ENCODE results near the gene APLP2.
"Not testable (repeated sequence)": the region's sequence is repeated elsewhere in the genome, so short reads cannot be mapped to it uniquely, and the experiment has no call there.

Gene APLP2

DNA sequence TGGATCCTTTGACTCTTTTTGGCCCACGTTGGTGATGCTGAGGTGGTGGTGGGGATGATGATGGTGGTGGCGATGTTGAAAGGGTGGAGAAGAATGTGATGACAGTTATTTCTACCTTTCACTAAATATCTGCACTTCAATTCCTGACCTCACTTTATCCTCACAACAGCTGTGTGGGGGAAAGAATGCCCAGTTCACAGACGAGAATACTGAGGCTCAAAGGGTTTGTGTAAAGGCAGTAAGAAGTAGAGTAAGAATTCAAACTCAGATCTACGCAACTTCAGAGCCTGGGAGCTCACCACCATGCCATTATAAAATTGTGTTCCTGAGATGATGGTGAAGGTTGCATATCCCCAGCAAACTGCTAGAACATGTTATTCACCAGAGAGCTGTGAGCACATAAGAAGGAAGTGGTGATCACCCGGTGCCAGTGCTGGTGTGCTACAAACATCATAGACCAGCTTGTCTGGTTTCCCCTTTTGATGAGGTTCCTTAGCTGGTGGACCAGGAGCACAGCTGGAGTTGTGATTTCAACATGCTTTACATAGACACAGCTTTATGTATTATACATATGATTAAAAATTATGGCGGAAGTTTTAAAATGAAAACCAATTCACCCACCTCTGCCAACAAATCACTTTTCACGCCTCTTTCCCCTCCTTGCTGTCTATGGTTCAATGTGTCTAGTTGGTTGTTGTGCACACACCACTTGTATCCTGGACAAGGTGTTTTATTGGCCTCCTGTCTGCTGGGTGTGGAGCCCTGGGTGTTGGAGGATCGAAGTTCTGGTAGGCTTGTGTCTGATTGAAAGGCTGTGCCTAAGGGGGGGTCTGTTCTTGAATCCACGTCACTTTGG, 96.1 kb downstream of the APLP2 start:
- TF ChIP-seq, protein P1, sequence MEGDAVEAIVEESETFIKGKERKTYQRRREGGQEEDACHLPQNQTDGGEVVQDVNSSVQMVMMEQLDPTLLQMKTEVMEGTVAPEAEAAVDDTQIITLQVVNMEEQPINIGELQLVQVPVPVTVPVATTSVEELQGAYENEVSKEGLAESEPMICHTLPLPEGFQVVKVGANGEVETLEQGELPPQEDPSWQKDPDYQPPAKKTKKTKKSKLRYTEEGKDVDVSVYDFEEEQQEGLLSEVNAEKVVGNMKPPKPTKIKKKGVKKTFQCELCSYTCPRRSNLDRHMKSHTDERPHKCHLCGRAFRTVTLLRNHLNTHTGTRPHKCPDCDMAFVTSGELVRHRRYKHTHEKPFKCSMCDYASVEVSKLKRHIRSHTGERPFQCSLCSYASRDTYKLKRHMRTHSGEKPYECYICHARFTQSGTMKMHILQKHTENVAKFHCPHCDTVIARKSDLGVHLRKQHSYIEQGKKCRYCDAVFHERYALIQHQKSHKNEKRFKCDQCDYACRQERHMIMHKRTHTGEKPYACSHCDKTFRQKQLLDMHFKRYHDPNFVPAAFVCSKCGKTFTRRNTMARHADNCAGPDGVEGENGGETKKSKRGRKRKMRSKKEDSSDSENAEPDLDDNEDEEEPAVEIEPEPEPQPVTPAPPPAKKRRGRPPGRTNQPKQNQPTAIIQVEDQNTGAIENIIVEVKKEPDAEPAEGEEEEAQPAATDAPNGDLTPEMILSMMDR (IDR thresholded peaks at IDR 0.05; ENCODE audit: borderline replicate concordance, control extremely low read depth, extremely low read depth, insufficient read depth, missing control alignments), result no peak
- no peak for DNase-seq (ENCODE audit: low spot score)
- in situ Hi-C loops (cut with MboI; ENCODE audit: low sequenced_read_pairs, unreplicated experiment), result no loop called here

DNA sequence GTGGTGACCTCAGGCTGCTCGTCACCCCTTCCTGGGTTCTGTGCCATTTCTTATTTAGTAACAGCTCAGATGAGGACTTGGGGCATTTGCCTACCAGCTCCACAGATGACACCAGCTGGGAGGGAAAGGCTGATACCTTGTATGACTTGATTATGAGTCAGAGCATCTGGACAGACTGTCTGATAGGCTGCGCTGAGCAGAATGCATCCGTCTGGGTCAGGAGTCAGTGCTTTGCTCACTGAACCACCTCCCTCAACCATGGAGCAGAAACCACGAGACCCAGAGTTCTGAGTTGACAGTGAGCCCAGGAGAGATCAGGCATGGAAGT, 96.7 kb downstream of the APLP2 start:
- DNase-seq (ENCODE audit: low spot score), result no peak
- in situ Hi-C loops (cut with MboI; ENCODE audit: low sequenced_read_pairs, unreplicated experiment), result no loop called here

DNA sequence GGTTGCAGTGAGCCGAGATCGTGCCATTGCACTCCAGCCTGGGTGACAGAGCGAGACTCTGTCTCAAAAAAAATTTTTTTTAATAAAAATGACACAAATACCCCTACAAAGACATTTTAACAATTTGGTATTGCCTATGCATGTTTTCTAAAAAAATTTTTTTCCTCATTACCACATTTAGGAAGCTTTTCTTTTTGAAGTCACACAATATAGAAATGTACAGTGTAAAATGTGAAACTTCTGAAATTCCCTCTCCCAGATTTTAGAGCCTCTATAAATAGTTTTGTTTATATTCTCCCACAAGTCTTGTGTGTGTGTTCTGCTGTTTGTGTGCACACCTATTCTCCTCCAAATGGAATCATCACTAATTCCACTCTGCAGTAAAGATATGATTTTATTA, 97.5 kb downstream of the APLP2 start:
- TF ChIP-seq, protein P1 (IDR thresholded peaks at IDR 0.05; ENCODE audit: borderline replicate concordance, control extremely low read depth, extremely low read depth, insufficient read depth, missing control alignments), result no peak
- in situ Hi-C loops (cut with MboI; ENCODE audit: low sequenced_read_pairs, unreplicated experiment), result no loop called here
- no peak for DNase-seq (ENCODE audit: low spot score)

More for the DNA sequence above, 96.7 kb downstream of the APLP2 start:
- TF ChIP-seq, protein P1 (IDR thresholded peaks at IDR 0.05; ENCODE audit: borderline replicate concordance, control extremely low read depth, extremely low read depth, insufficient read depth, missing control alignments), result no peak

DNA sequence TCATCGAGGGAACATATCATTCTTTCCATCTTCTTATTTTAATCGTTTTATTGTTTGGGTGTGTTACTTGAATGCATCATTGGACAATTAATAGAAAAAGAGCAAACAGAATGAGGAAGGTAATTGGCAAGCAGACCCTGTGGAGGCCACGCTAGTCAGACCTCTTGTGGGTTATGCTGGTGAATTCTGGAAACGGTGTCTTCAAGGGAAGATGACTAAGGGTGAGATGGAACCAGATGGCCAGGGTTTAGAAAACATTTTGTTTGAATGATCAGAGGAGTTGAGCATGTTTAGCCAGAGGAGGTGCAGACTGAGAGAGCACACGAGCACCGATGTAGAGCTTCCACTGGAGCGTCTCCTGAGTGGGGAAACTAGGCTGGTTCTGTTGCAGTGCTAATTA, 98.4 kb downstream of the APLP2 start:
- TF ChIP-seq, protein P1 (IDR thresholded peaks at IDR 0.05; ENCODE audit: borderline replicate concordance, control extremely low read depth, extremely low read depth, insufficient read depth, missing control alignments), result no peak
- in situ Hi-C loops (cut with MboI; ENCODE audit: low sequenced_read_pairs, unreplicated experiment), result no loop called here
- no peak for DNase-seq (ENCODE audit: low spot score)

DNA sequence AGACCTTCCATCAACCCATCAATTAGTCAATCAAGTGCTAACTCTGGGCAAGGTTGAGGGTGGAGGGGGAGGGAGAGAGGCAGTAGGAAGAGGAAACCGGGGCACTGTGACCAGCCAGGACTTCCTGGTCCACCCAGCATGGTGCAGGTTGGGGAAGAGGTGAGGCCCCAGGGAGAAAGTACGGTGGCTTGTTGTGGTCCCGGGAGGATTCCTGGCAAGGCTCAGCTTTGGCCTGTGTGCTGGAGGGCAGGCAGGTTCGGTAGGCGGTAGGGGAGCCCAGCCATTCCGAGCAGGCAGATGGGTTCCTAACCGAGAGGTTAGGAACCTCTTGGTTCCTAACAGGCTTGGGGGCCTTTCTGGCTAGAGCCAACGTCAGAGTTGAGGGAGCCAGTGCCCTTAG, 100.7 kb downstream of the APLP2 start:
- in situ Hi-C loops (cut with MboI; ENCODE audit: low sequenced_read_pairs, unreplicated experiment), result no loop called here
- TF ChIP-seq, protein P1 (IDR thresholded peaks at IDR 0.05; ENCODE audit: borderline replicate concordance, control extremely low read depth, extremely low read depth, insufficient read depth, missing control alignments), result no peak
- DNase-seq (ENCODE audit: low spot score), result no peak

DNA sequence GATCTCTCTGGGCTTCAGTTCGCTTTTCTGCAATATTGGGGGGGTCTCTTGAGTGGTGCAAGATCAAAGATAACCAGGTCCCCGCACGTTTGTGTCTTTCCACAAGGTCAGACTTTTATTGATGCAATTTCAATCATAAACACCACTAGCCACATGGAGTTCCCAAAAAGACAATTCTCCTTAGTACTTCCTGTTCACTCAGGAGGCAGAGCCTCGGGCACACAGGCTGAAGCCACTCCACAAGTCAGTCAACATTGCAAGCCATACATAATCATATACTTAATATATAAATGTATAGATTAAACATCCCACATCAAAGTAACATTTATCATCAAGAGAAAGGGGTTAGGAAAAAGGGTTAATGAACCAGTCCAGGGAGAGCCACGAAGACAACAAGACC, 101.8 kb downstream of the APLP2 start:
- no peak for DNase-seq (ENCODE audit: low spot score)
- TF ChIP-seq, protein P1 (IDR thresholded peaks at IDR 0.05; ENCODE audit: borderline replicate concordance, control extremely low read depth, extremely low read depth, insufficient read depth, missing control alignments), result no peak
- in situ Hi-C loops (cut with MboI; ENCODE audit: low sequenced_read_pairs, unreplicated experiment), result no loop called here

DNA sequence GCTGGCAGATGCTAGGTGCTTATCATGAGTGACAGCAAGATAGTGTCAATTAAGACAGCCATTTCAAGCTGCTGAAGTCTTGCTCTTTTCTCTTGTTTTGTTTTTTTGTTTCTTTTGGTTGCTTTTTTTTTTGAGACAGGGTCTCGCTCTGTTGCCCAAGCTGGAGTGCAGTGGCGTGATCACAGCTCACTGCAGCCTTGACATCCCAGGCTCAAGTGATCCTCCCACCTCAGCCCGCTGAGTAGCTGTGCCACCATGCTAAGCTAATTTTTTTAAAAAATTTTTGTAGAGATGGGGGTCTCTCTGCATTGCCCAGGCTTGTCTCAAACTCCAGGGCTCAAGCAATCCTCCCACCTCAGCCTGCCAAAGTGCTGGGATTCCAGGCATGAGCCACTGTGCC, 102.3 kb downstream of the APLP2 start:
- DNase-seq (ENCODE audit: low spot score); in situ Hi-C loops (cut with MboI; ENCODE audit: low sequenced_read_pairs, unreplicated experiment): not testable (repeated sequence)

All from GM13976 (cell line).